ENCODE data around the gene ARHGAP30.

The ARHGAP30 gene

DNA sequence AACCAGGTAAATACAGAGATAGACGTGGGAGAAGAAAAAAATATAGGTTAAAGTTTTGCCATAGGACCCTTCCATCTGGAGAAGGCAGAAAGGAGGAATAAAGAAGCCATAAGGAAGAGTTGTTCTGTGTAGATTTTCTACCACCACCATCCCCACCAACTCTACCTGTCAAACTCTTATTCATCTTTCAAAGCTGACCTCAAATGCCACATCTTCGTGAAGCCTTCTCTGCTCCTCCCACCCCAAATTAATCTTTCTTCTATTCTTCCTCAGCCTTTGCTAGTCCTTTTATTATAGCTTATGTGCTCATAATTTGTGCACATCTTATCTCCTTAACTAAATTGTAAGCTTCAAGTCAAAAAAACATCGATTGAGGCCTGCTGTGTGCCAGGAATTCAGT is 20.9 kb upstream of the ARHGAP30 start:
- no peak for DNase-seq

DNA sequence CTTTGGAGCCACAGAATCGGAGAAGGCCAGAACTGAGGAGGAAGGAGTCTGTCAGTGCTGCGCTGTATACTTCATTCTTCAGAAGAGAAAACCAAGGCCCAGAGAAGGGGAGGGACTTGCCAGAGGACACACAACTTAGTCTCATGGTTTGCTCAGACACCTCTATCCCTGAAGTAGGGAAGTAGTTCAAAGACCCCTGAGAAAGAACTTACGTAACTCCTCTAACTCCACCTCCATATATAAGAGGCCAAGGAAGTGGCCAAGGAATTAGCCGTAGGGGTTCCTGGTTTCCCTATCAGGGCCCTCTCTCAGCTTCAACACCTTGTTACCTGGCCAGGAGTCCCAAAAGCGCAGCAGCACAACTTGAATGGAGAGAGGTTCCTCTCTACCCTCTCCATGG is 20.2 kb upstream of the ARHGAP30 start:
- DNase-seq = no peak

DNA sequence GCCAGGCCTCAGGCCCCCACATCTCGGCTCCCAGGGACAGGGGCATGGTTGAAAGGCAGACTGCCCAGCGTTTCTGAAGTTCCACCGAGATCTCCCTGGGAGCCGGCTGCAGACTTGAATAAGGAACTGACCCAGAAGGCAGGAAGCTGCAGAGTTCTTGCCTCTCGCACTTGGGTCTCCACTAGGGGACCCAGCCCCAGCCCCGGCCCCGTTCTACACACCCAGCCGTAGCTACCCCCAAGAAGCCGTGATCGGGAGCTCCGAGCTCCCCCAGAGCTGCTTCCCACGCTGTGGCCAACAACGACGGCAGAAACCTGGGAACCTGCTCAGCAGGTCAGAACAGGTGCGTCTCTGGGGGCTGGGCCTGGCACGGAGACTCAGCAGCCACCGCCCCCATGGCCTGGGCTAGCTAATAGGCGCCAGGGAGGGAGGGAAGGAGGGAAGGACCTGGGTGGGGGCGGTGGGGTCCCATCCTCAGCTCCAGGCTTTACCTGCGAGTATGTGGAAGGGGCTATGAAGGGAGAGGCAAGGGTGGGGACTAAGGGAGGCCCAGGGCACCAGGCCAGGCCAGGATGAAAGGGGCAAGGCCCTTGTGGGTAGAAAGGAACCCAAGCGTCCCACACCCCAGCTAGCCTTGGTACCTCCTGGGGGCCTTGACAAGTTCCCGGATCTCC is 19.7 kb upstream of the ARHGAP30 start, which contains the start of gene NECTIN4:
Gene NECTIN4, minus strand, starts transcription at position 308 of the 674 bp plus-strand sequence. Its CDS starts 262 bp downstream, at position 46.
- DNase-seq = no peak

DNA sequence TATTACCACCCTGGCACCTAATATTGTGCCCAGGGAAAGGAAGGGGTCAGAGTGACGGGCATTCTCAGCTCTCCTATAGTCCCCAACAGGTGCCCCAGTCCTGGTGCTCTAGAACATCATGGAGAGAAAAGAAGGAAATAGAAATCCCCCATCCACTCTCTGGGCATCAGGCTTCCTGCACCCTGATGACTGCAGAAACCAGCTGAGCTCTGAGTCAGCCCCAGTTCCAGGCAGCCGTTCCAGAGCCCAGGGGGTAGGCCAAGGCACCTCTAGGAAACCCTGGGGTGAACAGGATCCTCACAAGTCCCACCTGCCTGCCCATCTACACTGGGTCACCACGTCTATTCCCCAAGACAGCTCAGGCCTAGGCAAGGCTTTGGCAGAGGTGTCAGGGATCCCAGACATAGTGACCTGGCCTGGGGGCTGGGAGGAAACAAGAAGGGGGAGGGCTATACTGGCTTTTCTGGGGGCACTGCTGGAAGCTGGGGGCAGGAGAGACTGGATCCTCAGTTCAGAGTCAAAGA is 19.0 kb upstream of the ARHGAP30 start:
- no peak for DNase-seq

DNA sequence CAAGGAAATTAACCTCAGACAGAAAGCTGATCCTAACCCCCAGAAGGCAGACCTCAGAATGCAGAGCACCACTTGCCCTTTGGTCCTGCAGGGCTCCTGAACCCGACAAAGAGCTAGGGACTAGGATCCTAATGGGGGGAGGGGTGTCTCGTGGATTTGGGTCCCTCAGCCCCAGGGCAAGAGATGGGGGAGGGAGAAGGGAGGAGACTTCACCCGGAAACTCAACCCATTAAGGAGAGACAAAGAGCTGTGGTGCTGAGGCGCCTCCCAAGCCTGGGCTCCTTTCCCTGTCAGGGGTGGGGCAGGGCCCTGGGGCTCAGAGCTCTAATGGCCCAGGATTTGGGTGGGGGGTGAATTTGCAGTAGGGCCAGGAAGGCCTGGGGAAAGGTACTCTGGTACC is 16.8 kb upstream of the ARHGAP30 start:
- no peak for DNase-seq

DNA sequence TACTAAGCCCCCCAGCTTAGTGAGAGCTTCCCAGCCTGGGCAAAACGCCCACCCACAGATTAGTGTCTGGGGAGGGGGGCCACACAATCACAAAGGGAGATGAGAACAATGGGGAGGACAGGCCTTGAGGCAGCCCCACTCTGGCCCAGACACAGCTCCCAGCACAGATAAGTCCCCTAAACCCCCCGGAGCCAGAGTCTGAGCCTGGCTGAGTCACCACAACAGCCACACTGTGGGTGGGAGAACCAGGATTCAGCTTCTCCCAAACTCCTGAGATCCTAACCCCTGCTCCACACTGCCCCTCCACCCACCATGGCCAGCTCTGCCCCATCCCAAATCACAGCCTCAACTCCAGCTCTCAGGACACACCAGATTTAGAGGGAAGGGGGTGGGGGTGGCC is 15.5 kb upstream of the ARHGAP30 start:
- no peak for DNase-seq

DNA sequence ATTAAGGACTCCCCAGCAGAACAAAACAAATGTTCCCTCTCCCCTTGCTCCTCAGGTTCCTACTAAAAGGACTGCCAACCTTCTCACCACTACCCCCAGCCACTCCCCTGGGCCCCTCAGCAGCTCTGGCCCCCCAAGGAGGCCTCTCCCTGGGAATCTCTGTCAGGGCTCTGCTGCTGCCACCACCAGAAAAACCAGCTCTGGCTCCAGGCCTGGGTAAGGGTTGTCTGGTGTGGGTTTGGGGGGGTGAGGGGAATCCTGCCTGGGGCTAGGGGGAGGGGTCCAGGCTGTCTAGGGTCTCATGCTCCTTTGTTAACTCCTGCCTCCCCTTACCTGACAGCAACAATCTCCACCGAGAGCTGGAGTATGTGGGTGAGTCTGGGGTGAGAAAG is 14.9 kb upstream of the ARHGAP30 start:
- no peak for DNase-seq

DNA sequence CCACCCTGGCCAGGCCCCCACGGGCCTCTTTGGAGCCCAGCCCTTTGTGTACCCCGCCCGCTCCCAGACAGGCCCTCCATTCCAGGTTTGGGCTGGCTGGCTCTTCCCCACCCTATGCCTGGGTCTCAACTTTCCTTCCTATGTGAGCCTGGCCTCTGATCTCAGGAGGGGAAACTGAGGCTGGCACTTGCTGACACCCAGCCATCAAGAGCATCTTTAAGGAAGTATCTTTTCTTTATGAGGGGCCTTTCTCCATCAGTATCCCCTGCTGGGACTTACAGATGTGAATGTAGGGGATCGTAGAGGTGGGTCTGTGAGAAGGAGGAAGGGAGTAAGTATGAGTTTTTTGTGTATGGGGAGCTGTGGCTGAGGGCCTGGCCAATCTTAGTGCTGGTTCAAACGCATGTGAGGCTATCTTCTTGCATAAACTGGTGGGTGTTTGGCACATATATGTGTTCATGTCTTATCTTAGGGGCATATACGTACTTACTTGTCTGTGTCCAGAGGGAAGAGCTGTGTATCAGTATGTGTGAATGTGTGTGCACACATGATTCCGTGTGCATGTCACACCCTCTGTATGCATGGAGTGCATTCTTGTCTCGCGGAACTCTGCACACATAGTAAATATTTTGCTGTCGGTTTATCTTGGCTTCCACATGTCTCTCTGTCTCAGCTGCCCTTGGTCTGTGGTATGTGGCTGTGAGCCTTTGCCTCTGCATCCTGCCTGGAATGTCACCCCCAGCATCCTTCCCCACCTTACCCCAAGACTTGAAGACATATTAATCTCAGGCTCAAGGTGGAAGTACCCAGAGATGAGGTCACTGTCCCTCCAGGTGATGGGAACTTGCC is 14.3 kb upstream of the ARHGAP30 start:
- DNase-seq = no peak

DNA sequence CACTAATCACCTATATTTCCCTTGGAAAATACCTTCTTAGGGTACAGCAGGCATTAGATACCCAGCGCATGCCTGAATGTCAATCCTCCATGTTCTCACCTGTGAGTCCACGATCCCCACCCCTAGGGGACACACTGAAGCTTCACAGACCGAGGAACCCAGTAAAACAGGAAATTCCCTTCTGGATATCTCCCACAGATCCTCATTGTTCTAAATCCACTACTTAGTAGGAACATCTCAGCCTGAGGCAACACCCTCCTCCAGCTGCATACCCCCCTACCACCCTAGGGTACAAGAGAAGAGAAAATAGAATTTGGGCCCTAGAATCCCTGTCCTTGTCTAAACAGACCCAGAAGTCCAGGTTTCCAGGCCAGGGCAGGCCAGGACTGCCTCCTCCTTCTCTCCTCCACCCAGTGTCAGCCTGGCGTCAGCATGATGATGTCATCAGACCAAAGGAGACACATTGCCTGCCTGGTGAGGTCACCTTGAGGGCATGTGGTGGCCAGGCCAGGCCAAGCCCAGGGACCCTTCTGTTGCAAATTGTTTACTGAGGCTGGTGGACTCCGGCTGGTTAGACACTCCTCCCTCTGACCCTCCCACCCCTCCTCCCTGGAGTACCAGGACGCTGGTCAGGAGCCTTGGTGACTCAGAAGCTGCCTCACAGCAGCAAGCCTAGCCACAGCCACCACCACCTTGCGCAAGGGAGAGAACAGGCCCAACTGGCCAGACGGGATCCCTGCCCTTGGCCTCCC is 13.5 kb upstream of the ARHGAP30 start:
- DNase-seq = peak; percentile 78

DNA sequence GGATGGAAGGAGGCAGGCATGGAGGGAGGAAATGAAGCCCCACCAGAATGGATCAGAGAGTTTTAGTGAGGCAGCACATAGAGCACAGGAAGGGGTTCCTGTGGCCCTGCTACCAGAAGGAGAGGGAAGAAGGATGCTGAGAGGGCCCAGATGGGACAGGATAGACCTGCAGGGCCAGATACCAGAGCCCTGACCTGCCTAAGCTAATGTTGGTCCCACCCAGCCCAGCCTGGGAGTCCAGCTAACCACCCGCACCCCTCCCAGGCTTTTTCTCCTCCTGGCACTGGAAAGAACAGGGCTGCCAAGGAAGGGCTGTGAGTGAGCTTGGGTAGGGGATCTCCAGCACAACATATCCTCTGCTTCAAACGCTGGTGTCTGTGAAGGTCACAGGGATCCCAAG is 12.8 kb upstream of the ARHGAP30 start:
- DNase-seq = no peak

DNA sequence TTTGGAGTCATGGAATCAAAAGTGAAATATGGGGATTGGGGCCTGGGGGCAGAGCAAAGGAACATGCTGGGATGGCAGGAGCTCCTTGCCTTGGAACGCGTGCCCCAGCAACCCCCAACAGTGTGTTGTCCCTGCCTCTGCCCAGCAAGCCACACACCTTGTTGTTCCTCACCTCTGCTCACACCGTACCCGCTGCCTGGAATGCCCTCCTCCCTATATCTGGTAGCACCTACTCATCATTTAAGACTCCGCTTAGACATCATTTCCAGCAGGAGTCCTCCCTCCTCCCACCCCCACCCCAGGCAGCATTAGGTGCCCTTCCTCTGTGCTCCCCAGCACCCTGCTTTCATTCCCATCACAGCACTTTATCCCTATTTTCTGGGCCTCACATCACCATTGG is 11.8 kb upstream of the ARHGAP30 start:
- no peak for DNase-seq

DNA sequence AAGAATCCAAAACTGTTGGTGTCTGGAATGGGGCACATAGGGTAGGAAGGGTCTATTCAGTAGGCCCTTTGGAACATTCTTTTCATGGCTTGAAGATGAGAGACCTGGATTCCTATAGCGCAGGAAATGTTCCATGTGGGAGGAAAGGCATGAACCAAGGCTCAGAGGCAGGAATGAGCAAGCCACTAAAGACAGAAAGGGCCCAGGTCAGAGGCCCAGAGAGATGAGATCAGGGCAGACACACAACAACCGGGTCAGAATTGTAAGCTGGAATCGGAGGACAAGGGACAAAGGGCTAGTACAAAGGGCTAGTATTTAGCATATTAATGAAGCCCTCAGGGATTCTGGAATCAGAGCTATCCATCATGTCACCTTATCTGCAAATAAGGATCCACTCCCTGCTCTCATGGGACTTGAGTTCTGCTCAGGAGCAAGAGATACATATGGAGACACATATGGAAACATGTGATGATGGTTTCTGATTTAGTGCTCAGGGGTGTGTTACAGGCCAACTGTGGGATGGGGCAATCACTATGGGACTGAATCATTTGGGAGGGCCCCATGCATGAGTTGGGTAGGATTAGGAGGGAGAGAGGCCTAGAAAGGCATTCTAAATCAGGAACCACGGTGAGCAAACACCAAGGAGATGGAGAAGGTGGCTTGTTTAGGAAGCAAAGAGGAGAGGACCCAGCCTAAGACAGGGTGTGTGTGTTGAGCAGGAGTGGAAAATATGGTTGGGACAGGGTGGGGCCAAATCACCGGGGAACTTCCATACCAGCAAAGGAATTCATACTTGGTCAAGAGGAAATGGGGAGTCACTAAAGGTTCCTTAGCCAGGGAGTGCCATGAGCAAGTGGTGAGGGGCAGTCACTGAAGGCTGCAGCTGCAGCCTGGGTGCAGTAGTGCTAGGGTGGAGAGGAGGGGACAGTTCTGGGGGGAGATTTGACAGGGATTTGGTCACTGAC is 11.0 kb upstream of the ARHGAP30 start:
- no peak for DNase-seq

DNA sequence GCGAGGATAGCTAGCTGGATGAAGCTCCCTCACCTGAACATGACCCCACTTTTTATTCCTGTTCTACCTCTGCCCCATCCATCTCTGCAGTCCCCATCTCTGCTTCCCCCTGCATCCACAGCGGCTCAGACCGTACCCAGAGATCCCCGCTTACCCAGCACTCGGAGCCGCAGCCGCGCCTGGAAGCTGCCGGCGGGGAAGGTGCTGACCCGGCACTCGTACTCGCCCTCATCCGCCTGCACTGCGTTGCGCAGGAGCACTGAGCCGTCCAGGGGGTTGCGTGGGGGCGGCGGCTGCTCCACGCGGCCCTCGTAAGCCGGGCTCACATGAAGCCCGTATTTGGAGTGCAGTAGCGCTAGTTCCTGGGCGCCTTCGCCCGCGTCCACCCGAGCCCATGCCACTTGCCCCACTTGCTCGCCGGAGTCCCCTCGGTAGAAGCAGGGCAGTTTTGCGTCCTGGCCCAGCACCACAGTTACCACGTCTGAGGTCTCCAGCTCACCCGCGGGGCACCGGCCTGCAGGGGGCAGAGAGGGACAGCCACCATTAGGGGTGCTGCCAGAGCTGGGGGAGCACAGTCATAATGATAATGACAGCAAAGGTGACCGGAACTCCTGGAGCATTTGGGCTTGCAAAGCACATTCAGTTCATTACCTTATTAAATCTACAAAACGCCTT is 9.9 kb upstream of the ARHGAP30 start:
- no peak for DNase-seq

DNA sequence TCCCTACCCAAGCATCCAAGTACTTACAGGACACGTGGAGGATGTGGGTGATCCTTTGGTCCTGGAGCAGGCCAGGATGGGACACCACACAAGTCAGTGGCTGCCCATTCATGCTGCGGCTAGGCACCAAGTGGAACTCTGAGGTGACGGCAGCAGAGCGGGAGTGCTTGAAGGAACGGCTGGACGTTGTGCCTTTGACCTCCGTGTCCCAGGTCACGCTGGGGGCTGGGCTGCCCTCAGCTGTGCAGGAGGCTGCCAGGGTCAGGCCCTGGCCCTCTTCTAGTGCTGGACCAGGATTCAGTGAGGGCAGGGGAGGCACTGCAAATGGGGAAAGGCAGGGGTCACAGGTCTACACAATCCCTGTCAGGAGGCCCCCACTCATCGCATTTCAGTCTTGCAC is 7.7 kb upstream of the ARHGAP30 start:
- no peak for DNase-seq

DNA sequence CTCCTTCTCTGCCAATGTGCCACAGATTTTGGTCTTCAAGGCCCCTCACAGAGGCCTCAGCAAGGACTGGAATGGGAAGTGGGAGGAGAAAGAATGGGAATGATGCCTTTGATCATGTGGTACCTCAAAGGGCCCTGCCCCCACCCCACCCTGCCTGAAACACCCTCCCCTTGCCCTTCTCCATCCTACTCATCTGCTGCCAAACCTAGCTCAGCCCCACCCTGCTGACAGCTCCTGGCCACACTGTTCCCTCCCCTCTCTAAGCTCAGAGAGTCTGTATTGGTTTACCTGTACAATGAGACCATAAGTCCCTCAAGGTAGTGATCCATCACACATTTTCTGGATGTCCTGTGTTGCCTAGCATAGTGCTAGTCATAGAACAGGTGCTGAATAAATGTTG is 6.7 kb upstream of the ARHGAP30 start:
- DNase-seq = no peak

DNA sequence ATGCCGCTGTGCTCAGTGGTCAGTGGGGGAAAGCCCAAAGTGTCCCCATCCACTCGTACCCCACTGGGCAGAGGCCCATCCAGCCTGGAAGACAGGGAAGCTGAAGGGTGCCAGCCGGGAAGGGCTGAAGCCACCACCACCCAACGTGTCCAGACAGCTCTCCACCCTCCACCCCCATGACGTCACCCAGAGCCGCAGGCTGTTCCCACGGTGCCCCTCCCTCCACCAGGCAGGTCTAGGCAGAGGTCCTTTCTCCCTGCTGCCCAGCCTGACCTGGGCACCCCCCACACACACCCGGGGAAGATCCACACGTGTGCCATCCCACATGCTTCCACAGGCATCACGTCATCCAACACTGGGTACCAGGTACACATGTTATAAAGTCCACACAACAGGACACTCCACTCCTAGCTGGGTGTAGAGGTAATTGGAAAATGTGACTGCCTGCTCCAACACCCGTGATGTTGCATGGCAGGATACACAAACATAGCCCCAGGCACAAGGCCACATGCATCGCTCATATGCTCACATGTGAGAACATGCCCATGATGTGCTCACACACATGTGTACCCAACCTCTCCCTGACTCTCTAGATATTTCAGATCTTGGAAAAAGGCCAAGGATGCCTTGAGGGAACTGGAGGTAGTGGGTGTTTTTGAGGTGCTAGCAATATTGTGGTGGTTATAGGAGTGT is 5.1 kb upstream of the ARHGAP30 start:
- DNase-seq = no peak

DNA sequence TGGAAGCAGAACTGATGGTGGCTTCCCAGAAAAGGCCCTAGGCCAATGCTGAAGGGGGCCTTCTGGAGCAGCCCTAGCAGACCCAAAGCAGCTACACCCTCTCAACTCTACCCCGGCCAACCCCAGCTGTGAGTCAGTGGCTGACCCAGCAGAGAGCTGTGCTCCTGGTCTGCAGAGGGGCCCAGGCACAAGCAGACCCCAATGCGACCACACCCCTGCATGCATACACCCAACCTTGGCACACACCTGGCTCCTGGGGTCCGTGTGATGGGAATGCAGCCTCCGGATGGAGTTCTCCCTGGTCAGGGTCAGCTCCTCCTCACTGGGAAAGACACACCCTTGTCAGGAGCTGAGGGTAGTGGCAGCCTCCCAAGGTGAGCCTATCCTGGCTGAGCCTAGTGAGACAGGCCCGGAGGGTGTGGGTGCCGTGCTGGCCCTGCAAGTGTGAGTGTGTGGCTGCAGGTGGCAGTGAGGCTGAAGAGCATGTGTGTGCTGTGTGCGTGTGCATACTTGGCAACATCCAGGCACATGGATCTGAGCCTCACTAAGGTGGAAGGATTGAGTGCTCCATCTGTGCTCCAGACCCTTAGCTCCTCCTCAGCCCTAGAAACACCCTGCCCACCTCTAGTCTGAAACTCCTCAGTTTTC is 3.9 kb upstream of the ARHGAP30 start:
- no peak for DNase-seq

DNA sequence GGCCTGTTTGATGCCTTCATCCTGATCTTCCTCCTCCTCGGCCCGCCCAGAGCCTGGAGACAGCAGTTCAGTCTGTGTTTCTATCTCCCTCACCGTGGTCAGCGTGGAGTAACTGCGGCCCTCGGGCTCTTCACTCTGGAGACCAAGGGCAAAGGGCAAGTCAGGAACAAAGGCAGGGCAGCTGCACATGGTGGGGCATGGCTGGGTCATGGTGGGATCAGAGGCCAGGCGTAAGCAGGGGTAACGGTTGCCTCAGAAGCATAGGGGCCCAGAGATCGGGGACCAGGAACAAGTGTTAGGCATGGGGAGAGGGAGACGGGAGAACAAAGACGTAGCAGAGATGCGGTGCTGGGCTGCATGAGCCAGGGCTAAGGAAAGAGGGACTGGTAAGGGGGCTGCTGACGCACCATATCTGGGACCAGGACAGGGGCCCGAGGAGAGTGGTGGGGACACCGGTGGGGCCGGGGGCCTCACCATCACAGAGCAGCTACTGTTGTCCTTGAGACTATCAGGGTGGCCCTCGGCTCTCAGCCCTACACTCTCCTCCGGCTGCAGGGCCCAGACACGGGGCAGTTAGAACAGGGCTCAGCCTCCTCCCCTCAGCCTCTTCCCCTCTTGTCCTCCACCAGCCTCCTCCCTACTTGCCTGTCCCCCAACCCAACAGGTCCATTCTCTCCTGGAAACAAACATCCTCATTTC is 3.2 kb upstream of the ARHGAP30 start:
- no peak for DNase-seq

DNA sequence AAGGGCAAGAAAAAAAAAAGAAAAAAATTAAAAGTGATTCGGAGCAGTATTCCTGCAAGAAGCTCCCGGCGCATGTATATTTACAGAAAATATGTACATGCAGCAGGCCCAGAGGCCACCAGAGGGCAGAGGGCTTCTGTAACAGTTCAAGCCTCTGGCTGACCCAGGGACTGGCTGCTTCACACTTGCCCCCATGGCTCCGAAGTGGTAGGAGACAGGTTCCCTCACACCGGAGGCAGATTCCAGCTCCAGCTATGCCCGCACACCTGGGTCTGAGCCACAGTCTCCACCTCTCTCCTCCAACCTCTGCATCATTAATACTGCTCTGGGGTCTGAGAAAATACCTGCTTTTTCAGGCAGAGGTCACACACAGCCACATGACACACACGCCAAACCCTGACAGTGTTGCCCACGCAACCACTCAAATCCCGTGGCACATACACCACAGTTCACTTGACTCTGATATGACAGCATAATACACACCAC is 2.2 kb upstream of the ARHGAP30 start:
- peak; percentile 31 for DNase-seq

DNA sequence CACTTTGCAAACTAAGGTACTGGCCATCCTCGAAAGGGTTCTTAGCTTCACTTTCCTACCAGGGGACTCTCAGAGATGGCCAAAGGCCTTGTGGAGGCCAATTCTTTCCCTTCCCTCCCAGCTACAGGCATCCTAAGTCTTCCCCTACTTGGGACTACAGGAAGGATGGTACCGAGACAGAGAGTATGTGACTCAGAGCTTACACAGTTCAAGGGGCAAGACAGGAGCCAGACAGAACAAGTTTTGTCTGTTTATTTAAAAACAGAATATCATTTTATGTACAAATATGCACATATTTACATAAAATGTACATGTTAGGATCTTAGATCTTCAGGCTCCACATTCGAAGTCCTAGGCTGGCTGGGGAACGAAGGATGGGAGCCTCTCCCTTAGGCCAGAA is 1.1 kb upstream of the ARHGAP30 start:
- DNase-seq = no peak

All from NK-92 treated with Interleukin-12 subunit alpha and Interleukin-12 subunit beta, amount 100 ng/mL, for 24 hours (cell line).